CD4-positive, alpha-beta T cell treated with Interferon gamma for 1 hour (primary cell): ENCODE data around the gene TEAD3.
"Not testable (repeated sequence)": the region's sequence is repeated elsewhere in the genome, so short reads cannot be mapped to it uniquely, and the experiment has no call there.

Experiments used
- DNase-seq: peaks from one replicate; pipeline ENCODE4 v3.0.0-alpha.2; 2020

TEAD3 gene

GRCh38 chr6:35496841-35497570 lies at the start of gene TEAD3:
TEAD3 (minus strand) TSS chr6:35497079.
- peak; percentile 38 for DNase-seq

GRCh38 chr6:35544769-35545361 lies 48.0 kb upstream of the TEAD3 start:
- DNase-seq, result no peak

- no peak for DNase-seq
These were observed 46.7 kb upstream of the TEAD3 start for GRCh38 chr6:35543459-35544193.

GRCh38 chr6:35541836-35542235 lies 45.0 kb upstream of the TEAD3 start:
- no peak for DNase-seq

GRCh38 chr6:35539223-35539622 lies 42.3 kb upstream of the TEAD3 start:
- no peak for DNase-seq

GRCh38 chr6:35535847-35536246 lies 39.0 kb upstream of the TEAD3 start:
- not testable (repeated sequence) for DNase-seq

- DNase-seq, result no peak
These were observed 37.7 kb upstream of the TEAD3 start for GRCh38 chr6:35534407-35535170.

- no peak for DNase-seq
These were observed 37.1 kb upstream of the TEAD3 start for GRCh38 chr6:35533981-35534380.

GRCh38 chr6:35532126-35532525 lies 35.2 kb upstream of the TEAD3 start:
- no peak for DNase-seq

- DNase-seq, result no peak
These were observed 27.6 kb upstream of the TEAD3 start for GRCh38 chr6:35524380-35525020.

GRCh38 chr6:35522660-35523658 lies 26.1 kb upstream of the TEAD3 start:
- DNase-seq, result peak; percentile 61

- DNase-seq, result no peak
These were observed 25.3 kb upstream of the TEAD3 start for GRCh38 chr6:35522151-35522550.

GRCh38 chr6:35521235-35521634 lies 24.4 kb upstream of the TEAD3 start:
- no peak for DNase-seq

- no peak for DNase-seq
These were observed 22.6 kb upstream of the TEAD3 start for GRCh38 chr6:35519313-35520015.

- no peak for DNase-seq
These were observed 21.9 kb upstream of the TEAD3 start for GRCh38 chr6:35518566-35519312.

- DNase-seq, result not testable (repeated sequence)
These were observed 21.1 kb upstream of the TEAD3 start for GRCh38 chr6:35517978-35518377.

- DNase-seq, result no peak
These were observed 19.8 kb upstream of the TEAD3 start for GRCh38 chr6:35516712-35517111.

GRCh38 chr6:35515939-35516338 lies 19.1 kb upstream of the TEAD3 start:
- DNase-seq, result not testable (repeated sequence)

- no peak for DNase-seq
These were observed 17.7 kb upstream of the TEAD3 start for GRCh38 chr6:35514587-35514986.

- no peak for DNase-seq
These were observed 15.9 kb upstream of the TEAD3 start, which contains the start of gene TULP1 for GRCh38 chr6:35512740-35513139. TULP1 (minus strand) TSS chr6:35512896; CDS start chr6:35512858, 38 bp downstream.
